ENCODE measurements around the gene ROPN1L. TPM values are rescaled to one million over a fixed set of nuclear protein-coding genes. Genes with fewer than 3 reads are reported as not detected.

Gene ROPN1L
- total RNA-seq, 1 donor from 2014 or later, result 0.45 TPM

DNA sequence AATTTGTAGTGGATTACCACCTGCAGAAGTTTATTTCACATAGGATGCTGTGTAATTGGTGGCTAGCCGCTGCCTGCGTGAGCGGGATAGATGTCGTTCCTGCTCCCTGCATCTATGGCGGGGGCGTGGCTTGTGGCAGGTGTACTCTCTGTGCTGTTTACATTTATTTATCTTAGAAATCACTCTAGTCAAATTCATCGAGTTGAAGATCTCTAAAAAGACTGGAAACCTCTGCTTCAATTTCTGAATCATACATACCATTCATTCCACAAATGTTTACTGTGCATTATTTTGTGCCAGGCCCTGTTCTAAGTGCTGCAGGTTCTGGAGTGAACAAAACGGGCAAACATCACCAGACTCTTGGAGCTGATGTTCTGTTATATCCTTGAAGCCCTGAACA lies 11.9 kb downstream of the ROPN1L start:
- Mint-ChIP-seq H3K9me3 (no peaks in the 10 kb centered on the region), H3K36me3 (no peaks in the 10 kb centered on the region), H3K4me3 (no peak overlapping the region), H3K4me1 (peaks cover 29% of the 10 kb centered on the region), H3K27ac (peak overlapping the region; percentile 39), H3K27me3 (ENCODE audit: low read depth) (peaks cover 2% of the 10 kb centered on the region)
- TF ChIP-seq, protein P1, sequence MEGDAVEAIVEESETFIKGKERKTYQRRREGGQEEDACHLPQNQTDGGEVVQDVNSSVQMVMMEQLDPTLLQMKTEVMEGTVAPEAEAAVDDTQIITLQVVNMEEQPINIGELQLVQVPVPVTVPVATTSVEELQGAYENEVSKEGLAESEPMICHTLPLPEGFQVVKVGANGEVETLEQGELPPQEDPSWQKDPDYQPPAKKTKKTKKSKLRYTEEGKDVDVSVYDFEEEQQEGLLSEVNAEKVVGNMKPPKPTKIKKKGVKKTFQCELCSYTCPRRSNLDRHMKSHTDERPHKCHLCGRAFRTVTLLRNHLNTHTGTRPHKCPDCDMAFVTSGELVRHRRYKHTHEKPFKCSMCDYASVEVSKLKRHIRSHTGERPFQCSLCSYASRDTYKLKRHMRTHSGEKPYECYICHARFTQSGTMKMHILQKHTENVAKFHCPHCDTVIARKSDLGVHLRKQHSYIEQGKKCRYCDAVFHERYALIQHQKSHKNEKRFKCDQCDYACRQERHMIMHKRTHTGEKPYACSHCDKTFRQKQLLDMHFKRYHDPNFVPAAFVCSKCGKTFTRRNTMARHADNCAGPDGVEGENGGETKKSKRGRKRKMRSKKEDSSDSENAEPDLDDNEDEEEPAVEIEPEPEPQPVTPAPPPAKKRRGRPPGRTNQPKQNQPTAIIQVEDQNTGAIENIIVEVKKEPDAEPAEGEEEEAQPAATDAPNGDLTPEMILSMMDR (IDR thresholded peaks at IDR 0.05; ENCODE audit: unreplicated experiment), result no peak
- no peak for DNase-seq (ENCODE audit: low spot score in 2 of 2, unreplicated experiment in 2 of 2)

DNA sequence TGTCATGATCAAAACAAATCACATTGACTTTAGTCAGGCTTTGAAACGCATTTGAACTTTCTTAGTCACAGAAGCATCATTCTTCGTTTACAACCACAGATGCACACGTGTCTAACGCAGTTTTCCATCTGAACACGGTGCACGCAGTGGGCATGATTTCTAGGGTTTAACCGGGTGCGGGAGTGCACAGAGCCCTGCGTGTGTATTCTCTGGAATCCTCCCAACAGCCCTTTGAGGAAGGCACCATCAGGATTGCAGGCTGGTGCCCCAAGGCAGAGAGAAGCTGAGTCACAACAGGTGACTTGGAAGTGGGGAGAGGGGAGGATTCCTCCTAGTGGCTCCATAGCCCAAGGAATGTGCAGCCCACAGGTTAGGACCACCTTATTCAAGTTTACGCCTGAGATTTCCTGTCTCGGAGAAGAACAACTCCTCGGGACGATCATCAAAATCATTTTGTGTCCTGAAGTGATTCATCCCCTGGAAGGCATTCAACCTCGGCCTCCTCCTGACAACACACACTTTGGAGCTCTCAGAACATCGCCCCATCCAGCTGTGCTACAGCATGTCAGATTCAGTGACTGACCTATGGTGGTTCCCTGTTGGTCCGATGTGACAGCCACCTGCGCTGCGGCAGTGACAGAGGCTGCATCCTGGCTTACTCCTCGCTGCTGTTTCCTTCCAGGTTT lies 13.1 kb downstream of the ROPN1L start:
- Mint-ChIP-seq H3K27me3 (ENCODE audit: low read depth) (peaks cover 2% of the 10 kb centered on the region), H3K4me1 (peaks cover 29% of the 10 kb centered on the region), H3K4me3 (no peak overlapping the region), H3K9me3 (no peaks in the 10 kb centered on the region), H3K36me3 (no peaks in the 10 kb centered on the region), H3K27ac (peak overlapping the region; percentile 51)
- no peak for DNase-seq (ENCODE audit: low spot score in 2 of 2, unreplicated experiment in 2 of 2)
- TF ChIP-seq, protein P1 (IDR thresholded peaks at IDR 0.05; ENCODE audit: unreplicated experiment), result no peak

DNA sequence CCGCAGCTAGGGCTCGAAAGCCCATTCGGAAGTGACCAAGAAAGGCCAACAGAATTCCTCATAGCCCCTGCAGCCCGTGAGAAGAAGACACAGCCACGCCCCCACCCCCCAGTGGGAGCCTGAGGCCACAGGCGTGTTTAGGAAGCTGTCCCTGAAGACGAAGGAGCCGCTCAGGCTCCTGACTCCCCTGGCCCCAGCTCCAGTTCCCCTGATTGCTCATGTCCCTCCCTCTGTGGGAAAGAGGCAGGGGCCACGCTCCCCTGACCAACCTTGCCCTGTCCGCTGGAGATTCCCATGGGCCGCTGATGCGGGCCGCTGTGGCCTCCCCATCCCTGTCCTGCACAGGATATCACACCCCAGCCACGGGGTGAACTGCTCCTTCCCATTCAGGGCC lies 13.6 kb downstream of the ROPN1L start:
- H3K9me3 Mint-ChIP-seq, result no peaks in the 10 kb centered on the region
- H3K27ac Mint-ChIP-seq, result no peak overlapping the region
- TF ChIP-seq, protein P1 (IDR thresholded peaks at IDR 0.05; ENCODE audit: unreplicated experiment), result no peak
- no peak overlapping the region for H3K4me3 Mint-ChIP-seq
- H3K4me1 Mint-ChIP-seq, result peaks cover 29% of the 10 kb centered on the region
- no peak for DNase-seq (ENCODE audit: low spot score in 2 of 2, unreplicated experiment in 2 of 2)
- H3K36me3 Mint-ChIP-seq, result no peaks in the 10 kb centered on the region
- peaks cover 2% of the 10 kb centered on the region for H3K27me3 Mint-ChIP-seq (ENCODE audit: low read depth)

DNA sequence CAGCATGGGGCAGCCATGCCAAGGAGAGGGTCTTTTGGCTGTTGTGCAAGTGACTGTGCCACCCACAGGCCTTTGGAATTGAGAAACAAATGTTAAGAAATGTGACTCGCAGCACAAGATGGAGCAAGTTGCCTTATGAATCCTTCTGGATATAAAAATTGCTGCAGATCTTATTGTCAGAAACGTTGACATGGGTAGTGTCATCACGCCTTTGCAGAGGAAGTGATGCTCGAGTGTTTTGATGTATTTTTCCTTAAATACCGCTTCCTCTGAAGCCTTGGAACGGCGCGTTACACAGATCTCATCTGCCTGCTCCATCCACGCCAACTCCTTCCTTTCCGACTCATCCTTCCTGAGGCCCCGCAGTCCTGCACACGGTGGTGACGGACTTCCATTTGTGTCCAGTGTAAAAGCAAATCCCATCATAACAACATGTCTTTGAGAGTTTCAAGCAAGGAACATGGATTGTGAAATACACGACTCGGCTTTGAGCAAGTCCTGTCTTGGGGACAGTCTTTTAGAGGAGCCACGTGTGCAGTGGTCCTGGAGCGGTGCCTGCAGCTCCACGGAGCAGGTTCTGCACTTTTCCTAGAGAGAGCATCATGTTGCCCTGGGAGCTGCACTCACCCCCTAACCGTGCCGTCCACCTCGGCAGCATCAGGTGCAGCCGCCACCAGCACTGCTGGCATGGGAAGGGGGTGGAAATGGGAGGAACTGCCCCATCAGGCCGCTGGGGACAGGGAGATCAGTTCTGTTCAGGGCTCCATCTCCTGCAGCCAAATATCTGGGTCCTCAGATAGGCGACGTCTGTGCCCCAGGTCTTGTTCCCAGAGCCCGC lies 15.1 kb downstream of the ROPN1L start:
- Mint-ChIP-seq H3K36me3 (no peaks in the 10 kb centered on the region), H3K4me1 (peaks cover 29% of the 10 kb centered on the region), H3K27ac (no peak overlapping the region), H3K27me3 (ENCODE audit: low read depth) (peaks cover 2% of the 10 kb centered on the region), H3K4me3 (no peak overlapping the region), H3K9me3 (no peaks in the 10 kb centered on the region)
- no peak for DNase-seq (ENCODE audit: low spot score in 2 of 2, unreplicated experiment in 2 of 2)
- TF ChIP-seq, protein P1 (IDR thresholded peaks at IDR 0.05; ENCODE audit: unreplicated experiment), result no peak

DNA sequence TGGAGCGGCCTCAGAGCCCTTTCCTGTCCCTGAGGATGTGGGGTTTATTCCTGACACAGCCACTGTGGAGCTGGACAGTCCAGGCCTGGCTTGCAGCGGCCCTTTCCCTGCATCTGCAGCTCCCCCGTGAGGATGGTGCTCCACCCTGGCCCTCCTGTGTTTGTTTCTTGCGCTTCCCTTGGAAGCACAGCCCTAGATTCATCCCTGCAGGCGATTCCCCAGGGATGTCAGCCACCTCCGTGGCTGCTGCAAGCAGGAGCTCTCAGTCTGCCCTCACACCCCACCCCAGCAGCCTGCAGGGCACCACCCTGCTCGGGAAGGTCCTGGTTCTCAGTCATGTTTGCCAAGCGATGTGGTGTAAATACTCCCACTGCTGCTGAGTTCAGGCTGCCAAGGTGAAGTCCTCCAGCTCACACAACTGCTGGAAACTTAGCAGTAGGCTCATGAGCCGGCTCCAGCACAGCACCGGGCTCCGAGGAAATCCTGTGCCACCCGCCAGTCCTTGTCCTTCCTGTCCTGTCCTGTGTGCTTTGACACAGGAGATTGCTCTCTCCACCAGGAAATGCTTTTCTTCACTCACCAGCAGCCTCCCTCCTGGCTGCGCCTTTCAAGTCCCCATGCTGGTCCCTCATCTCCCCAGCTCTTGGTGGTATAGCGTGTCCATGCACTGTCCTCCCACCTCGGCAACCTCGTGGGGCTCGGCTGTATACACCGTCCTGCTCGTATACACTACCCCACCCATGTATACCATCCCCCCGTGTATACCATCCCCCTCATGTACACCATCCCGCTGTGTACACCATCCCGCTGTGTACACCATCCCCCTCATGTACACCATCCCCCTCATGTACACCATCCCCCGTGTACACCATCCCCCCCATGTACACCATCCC lies 16.2 kb downstream of the ROPN1L start:
- Mint-ChIP-seq H3K4me3 (no peak overlapping the region), H3K36me3 (no peaks in the 10 kb centered on the region), H3K9me3 (no peaks in the 10 kb centered on the region), H3K27ac (no peak overlapping the region), H3K4me1 (peaks cover 26% of the 10 kb centered on the region), H3K27me3 (ENCODE audit: low read depth) (peaks cover 2% of the 10 kb centered on the region)
- no peak for DNase-seq (ENCODE audit: low spot score in 2 of 2, unreplicated experiment in 2 of 2)
- TF ChIP-seq, protein P1 (IDR thresholded peaks at IDR 0.05; ENCODE audit: unreplicated experiment), result no peak
